Progenitor cell of endocrine pancreas (in vitro differentiated cells): ENCODE data around the gene APOBR. TPM values are rescaled to one million over a fixed set of nuclear protein-coding genes. Genes with fewer than 3 reads are reported as not detected.
A peak's percentile ranks its signal among the peaks of the same experiment; 100 is the strongest.
"Not testable (repeated sequence)": the region's sequence is repeated elsewhere in the genome, so short reads cannot be mapped to it uniquely, and the experiment has no call there.

ENCODE experiments used
- DNase-seq: peaks from one replicate; pipeline ENCODE4 v3.0.0; 2021; ENCODE audit warnings: low spot score; ENCODE audit not compliant: unreplicated experiment
- H3K27ac Mint-ChIP-seq: 2 replicates; pipeline ENCODE4 v1.8.0; 2021; ENCODE audit warnings: mild to moderate bottlenecking, moderate library complexity, mixed read lengths
- H3K27me3 Mint-ChIP-seq: 2 replicates; pipeline ENCODE4 v1.8.0; 2021; ENCODE audit warnings: mixed read lengths
- H3K36me3 Mint-ChIP-seq: 2 replicates; pipeline ENCODE4 v1.8.0; 2022; ENCODE audit warnings: mixed read lengths; ENCODE audit not compliant: insufficient read depth
- H3K4me1 Mint-ChIP-seq: 2 replicates; pipeline ENCODE4 v1.8.0; 2021; ENCODE audit warnings: low read depth, mixed read lengths
- H3K4me3 Mint-ChIP-seq: 2 replicates; pipeline ENCODE4 v1.8.0; 2021; ENCODE audit warnings: low read depth, mild to moderate bottlenecking, moderate library complexity, mixed read lengths
- H3K9me3 Mint-ChIP-seq: 2 replicates; pipeline ENCODE4 v1.8.0; 2021; ENCODE audit warnings: low read depth, mixed read lengths
- CTCF ChIP-seq: fragments of 200-600 bp; sonication (generic); IDR thresholded peaks from one replicate; pipeline ENCODE4 v1.5.0; 2021; ENCODE audit warnings: antibody characterized with exemption, mild to moderate bottlenecking; ENCODE audit not compliant: unreplicated experiment
- total RNA-seq: library from RNA; stranded (reverse); gene quantifications from 2 replicates; pipeline ENCODE4 v1.2.1, GENCODE V29; 2021

The APOBR gene
- total RNA-seq, 1 donor from 2014 or later, result 0.22 TPM

GRCh38 chr16:28520672-28521071 lies 26.2 kb downstream of the APOBR start:
- no peak overlapping the region for H3K4me3 Mint-ChIP-seq
- H3K9me3 Mint-ChIP-seq, result peaks cover 5% of the 10 kb centered on the region
- no peaks in the 10 kb centered on the region for H3K4me1 Mint-ChIP-seq
- H3K36me3 Mint-ChIP-seq, result no peaks in the 10 kb centered on the region
- H3K27ac Mint-ChIP-seq, result no peak overlapping the region
- H3K27me3 Mint-ChIP-seq, result no peaks in the 10 kb centered on the region
- no peak for TF ChIP-seq CTCF
- DNase-seq, result no peak

GRCh38 chr16:28521436-28521835 lies 27.0 kb downstream of the APOBR start:
- TF ChIP-seq CTCF, result no peak
- Mint-ChIP-seq H3K4me3 (no peak overlapping the region), H3K27me3 (no peaks in the 10 kb centered on the region), H3K27ac (peak overlapping the region; percentile 52), H3K36me3 (no peaks in the 10 kb centered on the region), H3K4me1 (no peaks in the 10 kb centered on the region), H3K9me3 (peaks cover 13% of the 10 kb centered on the region)
- no peak for DNase-seq

- no peak for DNase-seq
- H3K4me1 Mint-ChIP-seq, result no peaks in the 10 kb centered on the region
- no peaks in the 10 kb centered on the region for H3K27me3 Mint-ChIP-seq
- no peak overlapping the region for H3K4me3 Mint-ChIP-seq
- no peak overlapping the region for H3K27ac Mint-ChIP-seq
- H3K36me3 Mint-ChIP-seq, result no peaks in the 10 kb centered on the region
- TF ChIP-seq CTCF, result no peak
- H3K9me3 Mint-ChIP-seq, result peaks cover 14% of the 10 kb centered on the region
Measured at GRCh38 chr16:28522792-28523191, 28.3 kb downstream of the APOBR start.

GRCh38 chr16:28524681-28525171 lies 30.3 kb downstream of the APOBR start:
- peaks cover 12% of the 10 kb centered on the region for H3K4me1 Mint-ChIP-seq
- peaks cover 14% of the 10 kb centered on the region for H3K9me3 Mint-ChIP-seq
- no peak overlapping the region for H3K27ac Mint-ChIP-seq
- TF ChIP-seq CTCF, result no peak
- DNase-seq, result no peak
- no peaks in the 10 kb centered on the region for H3K27me3 Mint-ChIP-seq
- H3K36me3 Mint-ChIP-seq, result no peaks in the 10 kb centered on the region
- H3K4me3 Mint-ChIP-seq, result no peak overlapping the region

GRCh38 chr16:28526201-28527099 lies 32.0 kb downstream of the APOBR start:
- peak overlapping the region; percentile 10 for H3K27ac Mint-ChIP-seq

GRCh38 chr16:28527100-28527785 lies 32.8 kb downstream of the APOBR start:
- not testable (repeated sequence) for H3K27ac Mint-ChIP-seq, H3K4me3 Mint-ChIP-seq, DNase-seq, H3K36me3 Mint-ChIP-seq, H3K27me3 Mint-ChIP-seq
- Mint-ChIP-seq H3K9me3 (peaks cover 14% of the 10 kb centered on the region), H3K4me1 (peaks cover 15% of the 10 kb centered on the region)

More at GRCh38 chr16:28526201-28527099, 32.0 kb downstream of the APOBR start:
- H3K4me3 Mint-ChIP-seq, result no peak overlapping the region
- no peak for TF ChIP-seq CTCF
- no peaks in the 10 kb centered on the region for H3K27me3 Mint-ChIP-seq
- peaks cover 14% of the 10 kb centered on the region for H3K9me3 Mint-ChIP-seq
- no peaks in the 10 kb centered on the region for H3K36me3 Mint-ChIP-seq
- DNase-seq, result no peak
- peaks cover 12% of the 10 kb centered on the region for H3K4me1 Mint-ChIP-seq
